ENCODE measurements around the gene NCCRP1. TPM values are rescaled to one million over a fixed set of nuclear protein-coding genes. Genes with fewer than 3 reads are reported as not detected.
"Not testable (repeated sequence)": the region's sequence is repeated elsewhere in the genome, so short reads cannot be mapped to it uniquely, and the experiment has no call there.

NCCRP1 gene
- total RNA-seq, 4 donors from 2014 or later = 0.46 TPM; not detected in 3

DNA sequence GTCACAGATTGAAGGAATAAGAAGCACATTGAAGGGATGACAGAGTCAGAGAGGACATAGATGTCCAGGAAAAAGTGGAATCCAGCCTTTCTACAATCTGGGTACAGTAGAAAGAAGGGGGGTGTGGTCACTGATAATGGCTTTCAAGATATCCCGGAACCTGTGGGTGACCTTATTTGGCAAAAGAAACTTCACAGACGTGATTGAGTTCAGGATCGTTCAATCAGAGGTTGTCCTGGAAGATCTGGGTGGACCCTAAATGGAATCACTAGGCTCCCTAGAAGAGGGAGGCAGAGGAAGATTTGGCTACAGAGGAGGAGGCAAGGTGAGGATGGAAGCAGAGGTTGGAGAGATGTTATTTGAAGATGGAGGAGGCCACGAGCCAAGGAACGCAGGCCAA is 20.3 kb downstream of the NCCRP1 start:
- no peak for ATAC-seq (ENCODE audit: low FRiP score)

GRCh38 chr19:39218230-39219007 is 21.7 kb downstream of the NCCRP1 start:
- TF ChIP-seq, protein P1, sequence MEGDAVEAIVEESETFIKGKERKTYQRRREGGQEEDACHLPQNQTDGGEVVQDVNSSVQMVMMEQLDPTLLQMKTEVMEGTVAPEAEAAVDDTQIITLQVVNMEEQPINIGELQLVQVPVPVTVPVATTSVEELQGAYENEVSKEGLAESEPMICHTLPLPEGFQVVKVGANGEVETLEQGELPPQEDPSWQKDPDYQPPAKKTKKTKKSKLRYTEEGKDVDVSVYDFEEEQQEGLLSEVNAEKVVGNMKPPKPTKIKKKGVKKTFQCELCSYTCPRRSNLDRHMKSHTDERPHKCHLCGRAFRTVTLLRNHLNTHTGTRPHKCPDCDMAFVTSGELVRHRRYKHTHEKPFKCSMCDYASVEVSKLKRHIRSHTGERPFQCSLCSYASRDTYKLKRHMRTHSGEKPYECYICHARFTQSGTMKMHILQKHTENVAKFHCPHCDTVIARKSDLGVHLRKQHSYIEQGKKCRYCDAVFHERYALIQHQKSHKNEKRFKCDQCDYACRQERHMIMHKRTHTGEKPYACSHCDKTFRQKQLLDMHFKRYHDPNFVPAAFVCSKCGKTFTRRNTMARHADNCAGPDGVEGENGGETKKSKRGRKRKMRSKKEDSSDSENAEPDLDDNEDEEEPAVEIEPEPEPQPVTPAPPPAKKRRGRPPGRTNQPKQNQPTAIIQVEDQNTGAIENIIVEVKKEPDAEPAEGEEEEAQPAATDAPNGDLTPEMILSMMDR (IDR thresholded peaks at IDR 0.05) = no peak
- no peak for ATAC-seq (ENCODE audit: low FRiP score)
- DNase-seq (ENCODE audit: low spot score) = no peak

More for the DNA sequence above, 20.3 kb downstream of the NCCRP1 start:
- DNase-seq (ENCODE audit: low spot score) = no peak
- TF ChIP-seq, protein P1 (IDR thresholded peaks at IDR 0.05) = no peak

GRCh38 chr19:39219108-39219507 is 22.3 kb downstream of the NCCRP1 start:
- ATAC-seq (ENCODE audit: low FRiP score) = not testable (repeated sequence)

DNA sequence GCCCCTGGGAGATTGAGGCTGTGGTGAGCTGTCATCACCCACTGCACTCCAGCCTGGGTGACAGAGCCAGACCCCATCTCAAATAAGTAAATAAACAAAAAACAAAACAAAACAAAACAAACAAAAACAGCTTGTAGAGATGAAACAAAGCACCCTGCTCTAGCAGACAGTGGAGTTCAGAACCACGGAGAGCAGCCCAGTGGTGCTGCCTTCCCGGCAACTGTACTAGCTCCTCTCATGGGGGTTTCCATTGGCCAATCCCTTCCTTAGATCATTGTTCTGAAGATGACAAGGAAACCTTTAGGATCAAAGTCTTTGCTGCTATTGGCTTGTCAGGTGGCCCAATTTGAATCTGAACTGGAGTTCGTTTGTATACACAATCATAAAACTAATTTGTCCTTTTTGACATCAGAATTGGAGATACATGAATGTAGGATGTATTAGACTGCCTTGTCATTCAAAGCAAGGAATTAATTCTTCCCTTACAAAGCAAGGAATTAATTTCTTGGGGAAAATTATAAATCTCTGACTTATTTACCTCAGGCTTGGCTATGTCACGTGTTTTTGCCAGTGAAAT is 27.0 kb downstream of the NCCRP1 start:
- DNase-seq (ENCODE audit: low spot score) = no peak
- TF ChIP-seq, protein P1 (IDR thresholded peaks at IDR 0.05) = no peak
- no peak for ATAC-seq (ENCODE audit: low FRiP score)

More at GRCh38 chr19:39219108-39219507, 22.3 kb downstream of the NCCRP1 start:
- DNase-seq (ENCODE audit: low spot score) = not testable (repeated sequence)

GRCh38 chr19:39224910-39225309 is 28.1 kb downstream of the NCCRP1 start:
- no peak for DNase-seq (ENCODE audit: low spot score)
- ATAC-seq (ENCODE audit: low FRiP score) = no peak
- TF ChIP-seq, protein P1 (IDR thresholded peaks at IDR 0.05) = no peak

GRCh38 chr19:39230096-39230764 is 33.5 kb downstream of the NCCRP1 start:
- ATAC-seq (ENCODE audit: low FRiP score) = no peak
- no peak for DNase-seq (ENCODE audit: low spot score)
- TF ChIP-seq, protein P1 (IDR thresholded peaks at IDR 0.05) = no peak

DNA sequence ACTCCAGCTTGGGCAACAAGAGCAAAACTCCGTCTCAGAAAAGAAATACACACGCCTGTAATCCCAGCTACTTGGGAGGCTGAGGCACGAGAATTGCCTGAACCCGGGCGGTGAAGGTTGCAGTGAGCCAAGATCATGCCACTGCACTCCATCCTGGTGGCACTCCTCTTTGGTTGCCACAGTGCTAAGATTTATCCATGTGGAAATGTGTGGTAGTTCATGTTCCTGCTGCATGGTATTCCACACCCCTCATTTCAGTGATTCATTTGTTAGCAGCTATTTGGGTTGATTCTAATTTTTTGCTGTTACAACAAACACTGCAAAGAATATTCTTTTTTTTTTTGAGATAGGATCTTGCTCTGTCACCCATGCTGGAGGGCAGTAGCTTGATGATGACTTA is 35.9 kb downstream of the NCCRP1 start:
- ATAC-seq (ENCODE audit: low FRiP score) = no peak
- TF ChIP-seq, protein P1 (IDR thresholded peaks at IDR 0.05) = no peak
- no peak for DNase-seq (ENCODE audit: low spot score)
